GM12878 (cell line): ENCODE results near the gene ANAPC2. TPM values are rescaled to one million over a fixed set of nuclear protein-coding genes. Genes with fewer than 3 reads are reported as not detected.

Experiments
- ATAC-seq: fragments of 200-7000 bp; cut with Tn5 transposase; 3 replicates; pipeline ENCODE4 v1.9.1; 2020; ENCODE audit warnings: mild to moderate bottlenecking, moderate library complexity
- BruUV-seq: library from RNA; stranded (reverse); fragments of 400-500 nt; replicated peaks from 2 replicates; lab custom pipeline; 2021; lab: Mats Ljungman, UMichigan
- CTCF ChIA-PET: fragments of 300-600 bp; sonication (Branson Sonifier 250); formaldehyde crosslinking; extraction: SDS; loops from one replicate; lab custom pipeline; 2021; ENCODE audit warnings: inconsistent platforms; lab: Yijun Ruan, JAX
- POLR2A ChIA-PET: fragments of 350-600 bp; formaldehyde crosslinking; extraction: SDS; loops from one replicate; lab custom pipeline; 2021; ENCODE audit warnings: inconsistent platforms; lab: Charles Lee
- RAD21 ChIA-PET: fragments of 300-600 bp; sonication (Branson Sonifier 250); formaldehyde crosslinking; loops from one replicate; lab custom pipeline; 2023; ENCODE audit warnings: antibody characterized with exemption; ENCODE audit not compliant: unreplicated experiment; lab: Charles Lee
- SMC1A ChIA-PET: fragments of 300-600 bp; sonication (Branson Sonifier 250); formaldehyde crosslinking; loops from one replicate; lab custom pipeline; 2023; ENCODE audit not compliant: unreplicated experiment, uncharacterized antibody; lab: Charles Lee
- DNase-seq: peaks from one replicate; pipeline ENCODE4 v3.0.0-alpha.2; 2011; ENCODE audit warnings: low read depth, low spot score
- FAIRE-seq: peaks from 3 replicates; lab custom pipeline; 2011; peaks lifted over from hg19 to GRCh38; lab: Jason Lieb, UNC
- H2AFZ ChIP-seq: 2 replicates; pipeline ENCODE4 v1.6.0; 2011; ENCODE audit warnings: low read depth, low read length, control low read depth; ENCODE audit not compliant: control insufficient read depth
- H3K27ac ChIP-seq: 2 replicates; pipeline ENCODE4 v1.5.1; 2011; ENCODE audit warnings: control low read depth; ENCODE audit not compliant: control insufficient read depth, insufficient read depth
- H3K27me3 ChIP-seq, 2 experiments: replicated peaks in 1 of 2; 2 replicates each; pipeline versions ENCODE4 v1.6.0 to v1.6.1; 2011; ENCODE audit warnings: low read length in 1 of 2; ENCODE audit not compliant: control insufficient read depth in 2 of 2, insufficient read depth in 2 of 2
- H3K36me3 ChIP-seq, 2 experiments: 2 replicates each; pipeline ENCODE4 v1.5.1; 2011; ENCODE audit warnings: low read length in 1 of 2; ENCODE audit not compliant: control insufficient read depth in 2 of 2, insufficient read depth in 2 of 2
- H3K4me1 ChIP-seq: 2 replicates; pipeline ENCODE4 v1.6.1; 2011; ENCODE audit warnings: mild to moderate bottlenecking, low read length, moderate library complexity, mixed read lengths; ENCODE audit not compliant: control insufficient read depth, insufficient read depth
- H3K4me2 ChIP-seq: 2 replicates; pipeline ENCODE4 v1.6.0; 2011; ENCODE audit warnings: control low read depth; ENCODE audit not compliant: control insufficient read depth, insufficient read depth
- H3K4me3 ChIP-seq: fragments of 200-600 bp; sonication (generic); 2 replicates; pipeline ENCODE4 v1.5.1; 2016
- H3K79me2 ChIP-seq: 2 replicates; pipeline ENCODE4 v1.6.0; 2011; ENCODE audit warnings: low read length; ENCODE audit not compliant: control insufficient read depth, insufficient read depth
- H3K9ac ChIP-seq: 2 replicates; pipeline ENCODE4 v1.8.0; 2011; ENCODE audit warnings: low read length, control low read depth, mixed read lengths; ENCODE audit not compliant: control insufficient read depth, insufficient read depth
- H3K9me3 ChIP-seq: replicated peaks from 3 replicates; pipeline ENCODE4 v1.5.1; 2011; ENCODE audit warnings: mild to moderate bottlenecking, low read length; ENCODE audit not compliant: control insufficient read depth, insufficient read depth
- H4K20me1 ChIP-seq: 2 replicates; pipeline ENCODE4 v1.6.0; 2011; ENCODE audit not compliant: control insufficient read depth, insufficient read depth
- BRCA1 ChIP-seq: IDR thresholded peaks from 2 replicates; pipeline ENCODE4 v1.6.1; 2011; ENCODE audit warnings: low read depth, low read length, improper control_type of control experiment
- CEBPZ ChIP-seq: fragments of 150-350 bp; IDR thresholded peaks from 2 replicates; pipeline ENCODE4 v1.6.1; 2016; ENCODE audit warnings: low read depth, low read length
- IRF3 ChIP-seq: fragments of 450-650 bp; IDR thresholded peaks from 2 replicates; pipeline ENCODE4 v1.6.1; 2014; ENCODE audit warnings: mild to moderate bottlenecking
- KDM1A ChIP-seq: fragments of 200-600 bp; sonication (generic); IDR thresholded peaks from 2 replicates; pipeline ENCODE4 v1.6.1; 2016; ENCODE audit warnings: borderline replicate concordance
- MLLT1 ChIP-seq: fragments of 450-650 bp; IDR thresholded peaks from 2 replicates; pipeline ENCODE4 v1.6.1; 2016; ENCODE audit warnings: mild to moderate bottlenecking
- NFYA ChIP-seq: IDR thresholded peaks from 2 replicates; pipeline ENCODE4 v1.6.1; 2011; ENCODE audit warnings: low read depth, mild to moderate bottlenecking, low read length, improper control_type of control experiment, borderline replicate concordance
- NR2C1 ChIP-seq: fragments of 450-650 bp; IDR thresholded peaks from 2 replicates; pipeline ENCODE4 v1.6.1; 2017; ENCODE audit warnings: antibody characterized with exemption, mild to moderate bottlenecking, moderate library complexity
- NR2C2 ChIP-seq: IDR thresholded peaks from 2 replicates; pipeline ENCODE4 v1.6.1; 2011; ENCODE audit warnings: borderline replicate concordance, low read depth; ENCODE audit not compliant: control insufficient read depth, insufficient read length
- RBBP5 ChIP-seq: fragments of 200-600 bp; sonication (generic); conservative IDR thresholded peaks from 2 replicates; pipeline ENCODE4 v1.6.1; 2016
- SKIL ChIP-seq: fragments of 450-650 bp; IDR thresholded peaks from 2 replicates; pipeline ENCODE4 v1.6.1; 2017; ENCODE audit warnings: mild to moderate bottlenecking, low read depth, inconsistent platforms; ENCODE audit not compliant: poor library complexity, severe bottlenecking
- YBX1 ChIP-seq: fragments of 450-650 bp; IDR thresholded peaks from 2 replicates; pipeline ENCODE4 v1.6.1; 2016; ENCODE audit warnings: antibody characterized with exemption
- WGBS: methylation state at CpG from one replicate; pipeline ENCODE4 v1.1.6; 2016; ENCODE audit warnings: low lambda C conversion rate; ENCODE audit not compliant: insufficient replicate concordance, insufficient coverage; ENCODE audit errors: missing lambda C conversion rate; 5-methylcytosine and 5-hydroxymethylcytosine counted together
- in situ Hi-C: fragments of 300-500 bp; cut with MboI; formaldehyde crosslinking; loops from 9 replicates; pipeline ENCODE4 v1.14.3; 2018; ENCODE audit warnings: mixed read lengths
- intact Hi-C: fragments of 100-400 bp; cut with micrococcal nuclease; formaldehyde crosslinking; loops from one replicate; pipeline ENCODE4 v1.14.2; 2022; ENCODE audit not compliant: unreplicated experiment
- polyA plus RNA-seq, 11 experiments: library from polyadenylated mRNA; depleted of rRNA in 4 of 11; unstranded in 6 of 11; stranded (reverse) in 5 of 11; fragments of >200 nt; fragmentation: Nextera tagmentation in 4 of 11; fragmentation: Illumina TruSeq in 1 of 11; extraction: Ambion mirVana in 4 of 11; extraction: Trizol in 1 of 11; gene quantifications; 1 replicate in 1 of 11; 2 replicates in 10 of 11; pipeline versions ENCODE4 v1.2.1 to v1.2.3, GENCODE V29; 2011 to 2016; ENCODE audit warnings: inconsistent platforms in 2 of 11, missing spikeins in 2 of 11, low read depth in 1 of 11
- total RNA-seq, 4 experiments: library from RNA; depleted of rRNA in 3 of 4; stranded (reverse); fragments of >200 nt in 3 of 4; fragmentation: Illumina TruSeq in 1 of 4; extraction: Trizol in 1 of 4; gene quantifications; 2 replicates each; pipeline versions ENCODE4 v1.2.1 to v1.2.3, GENCODE V29; 2013 to 2021

The ANAPC2 gene
- total and polyA plus RNA-seq, 10 of the 15 experiments (the other 5 are each of a cell fraction or from before 2014, with no cell fraction given): 0.03 to 65.2 (median 20.5) TPM

GRCh38 chr9:137230705-137231371 is 42.5 kb upstream of the ANAPC2 start, which contains the start of gene SLC34A3 (continued):
- TF ChIP-seq CEBPZ (no peak), YBX1 (no peak)
- TF ChIP-seq, all 136 proteins: peak for 0

- H3K4me3 ChIP-seq: no peak overlapping the region
- no peak for DNase-seq
- H4K20me1 ChIP-seq: no peaks in the 10 kb centered on the region
- no TSS peak for BruUV-seq
- no peaks in the 10 kb centered on the region for H3K9me3 ChIP-seq
- H3K9ac ChIP-seq: no peak overlapping the region
- no peaks in the 10 kb centered on the region for H3K27me3 ChIP-seq
- no peaks in the 10 kb centered on the region for H3K36me3 ChIP-seq
- H2AFZ ChIP-seq: no peak overlapping the region
- RAD21 ChIA-PET: interaction anchor here (0.8 kb wide), 1 partner anchor 41 kb away, joined by 3 read pairs; the partner anchor contains the start of genes ANAPC2 and SSNA1
- peaks cover 1% of the 10 kb centered on the region; the same call in 1 of the 2 replicates for H3K4me1 ChIP-seq
- H3K79me2 ChIP-seq: no peaks in the 10 kb centered on the region
- intact Hi-C loops (loop anchor here (10.0 kb wide), 1 partner anchor 185 kb away; the partner anchor contains the start of gene NPDC1), in situ Hi-C loops (loop anchor here (5.0 kb wide), 1 partner anchor 108 kb away; no protein-coding TSS in a partner anchor)
- WGBS: 30% methylated on average over 31 of the region's 31 CpGs
- no peak overlapping the region for H3K27ac ChIP-seq
- ATAC-seq: no peak
- POLR2A ChIA-PET: interaction anchor here (0.8 to 1.2 kb wide), 2 partner anchors 10 to 41 kb away, joined by 3 read pairs; partner anchors contain the start of genes SSNA1 and TUBB4B
- no peak overlapping the region for H3K4me2 ChIP-seq
- SMC1A ChIA-PET: no interaction called here
- FAIRE-seq: no peak
- CTCF ChIA-PET: interaction anchor here (1.2 kb wide), 1 partner anchor 110 kb away, joined by 4 read pairs; no protein-coding TSS in a partner anchor
- no peak for TF ChIP-seq BRCA1
- no peak for TF ChIP-seq SKIL
- TF ChIP-seq RBBP5: no peak
- TF ChIP-seq NR2C2: no peak
- TF ChIP-seq MLLT1: no peak
- TF ChIP-seq IRF3: no peak
- no peak for TF ChIP-seq NR2C1
- no peak for TF ChIP-seq NFYA
- no peak for TF ChIP-seq KDM1A
Observed at GRCh38 chr9:137229903-137230704, 41.7 kb upstream of the ANAPC2 start.
